Sigmoid colon (tissue), 7 donors: ENCODE measurements around the gene GBP5. TPM values are rescaled to one million over a fixed set of nuclear protein-coding genes. Genes with fewer than 3 reads are reported as not detected.
"Not testable (repeated sequence)": the region's sequence is repeated elsewhere in the genome, so short reads cannot be mapped to it uniquely, and the experiment has no call there.

Source experiments
- DNase-seq: peaks from one replicate; pipeline ENCODE4 v3.0.0-alpha.2; 2019
- H3K27ac ChIP-seq, 4 donors: fragments of 200-600 bp; sonication (generic); one replicate each; pipeline ENCODE4 v1.5.1; 2016 to 2019; ENCODE audit warnings: mild to moderate bottlenecking in 1 of 4
- H3K27me3 ChIP-seq, 3 donors: fragments of 200-600 bp; sonication (generic); one replicate each; pipeline ENCODE4 v1.5.1; 2019; ENCODE audit warnings: mild to moderate bottlenecking in 1 of 3
- H3K36me3 ChIP-seq, 4 donors: fragments of 200-600 bp; sonication (generic); one replicate each; pipeline ENCODE4 v1.5.1; 2016 to 2019
- H3K4me1 ChIP-seq, 4 donors: fragments of 200-600 bp; sonication (generic); one replicate each; pipeline ENCODE4 v1.5.1; 2017 to 2019
- H3K4me3 ChIP-seq, 4 donors: fragments of 200-600 bp; sonication (generic); one replicate each; pipeline ENCODE4 v1.5.1; 2017 to 2019; ENCODE audit warnings: mild to moderate bottlenecking in 2 of 4, moderate library complexity in 1 of 4
- H3K9me3 ChIP-seq, 4 donors: fragments of 200-600 bp in 3 of 4; sonication (generic) in 3 of 4; one replicate each; pipeline versions ENCODE4 v1.5.1 to v1.6.1; 2013 to 2019
- CTCF ChIP-seq, 4 experiments: fragments of 450-650 bp in 3 of 4; fragments of 200-600 bp in 1 of 4; IDR thresholded peaks; one replicate each; pipeline ENCODE4 v1.5.1; 2016 to 2019; ENCODE audit warnings: antibody characterized with exemption in 4 of 4, mild to moderate bottlenecking in 3 of 4, moderate library complexity in 2 of 4
- EP300 ChIP-seq, 4 donors: sonication (generic); formaldehyde crosslinking; IDR thresholded peaks; one replicate each; pipeline ENCODE4 v1.6.1; 2017; ENCODE audit warnings: antibody characterized with exemption in 4 of 4
- POLR2A ChIP-seq, 2 donors: fragments of 450-650 bp; IDR thresholded peaks; one replicate each; pipeline ENCODE4 v1.6.1; 2016; ENCODE audit warnings: antibody characterized with exemption in 2 of 2, mild to moderate bottlenecking in 2 of 2, moderate library complexity in 2 of 2
- POLR2AphosphoS5 ChIP-seq, 4 donors: sonication (generic); formaldehyde crosslinking; IDR thresholded peaks; one replicate each; pipeline ENCODE4 v1.6.1; 2017; ENCODE audit warnings: antibody characterized with exemption in 4 of 4
- WGBS, 2 donors: extraction: QIAGEN DNeasy Blood & Tissue Kit; methylation state at CpG; one replicate each; pipeline ENCODE4 v1.1.7; 2013; 5-methylcytosine and 5-hydroxymethylcytosine counted together
- intact Hi-C: fragments of 100-400 bp; cut with DNase I; formaldehyde crosslinking; loops from one replicate; pipeline ENCODE4 v1.15.1; 2023
- polyA plus RNA-seq, 3 donors: library from polyadenylated mRNA; stranded (reverse); fragments of 200-250 nt; gene quantifications; one replicate each; pipeline ENCODE4 v1.2.3, GENCODE V29; 2013
- total RNA-seq, 4 donors: library from RNA; depleted of rRNA; stranded (reverse); fragments of >200 nt; gene quantifications; one replicate each; pipeline ENCODE4 v1.1.0, GENCODE V29; 2016
- donor health status: healthy with polysubstance abuse.
- donor health status: Bipolar disorder and iron deficiency.
- donor health status: healthy.

Gene GBP5
- total RNA-seq (1 to 10 TPM in 3 of 4 donors, under 1 TPM in 1; 0.83 to 1.4 (median 1.2) TPM), polyA plus RNA-seq (10 to 100 TPM in 1 of 3 donors, 1 to 10 TPM in 2; 1.6 to 19.3 (median 1.8) TPM)

DNA sequence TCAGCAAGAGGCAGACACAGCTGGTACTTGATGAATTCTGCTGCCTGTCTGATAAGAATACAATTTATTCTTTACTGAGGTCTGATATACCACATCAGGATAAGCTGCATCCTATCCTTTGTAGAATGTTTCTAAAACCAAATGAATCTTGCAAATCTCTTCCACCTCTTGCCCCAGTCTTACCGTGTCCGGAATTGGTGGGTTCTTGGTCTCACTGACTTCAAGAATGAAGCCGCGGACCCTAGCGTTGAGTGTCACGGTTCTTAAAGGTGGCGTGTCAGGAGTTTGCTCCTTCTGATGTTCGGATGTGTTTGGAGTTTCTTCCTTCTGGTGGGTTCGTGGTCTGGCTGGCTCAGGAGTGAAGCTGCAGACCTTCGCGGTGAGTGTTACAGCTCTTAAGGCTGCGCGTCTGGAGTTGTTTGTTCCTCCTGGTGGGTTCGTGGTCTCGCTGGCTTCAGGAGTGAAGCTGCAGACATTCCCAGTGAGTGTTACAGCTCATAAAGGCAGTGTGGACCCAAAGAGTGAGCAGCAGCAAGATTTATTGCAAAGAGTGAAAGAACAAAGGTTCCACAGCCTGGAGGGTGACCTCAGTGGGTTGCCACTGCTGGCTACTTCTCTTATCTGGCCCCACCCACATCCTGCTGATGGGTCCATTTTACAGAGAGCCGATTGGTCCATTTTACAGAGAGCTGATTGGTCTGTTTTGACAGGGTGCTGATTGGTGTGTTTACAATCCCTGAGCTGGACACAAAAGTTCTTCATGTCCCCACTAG is at the start of gene GBP5:
GBP5 (minus strand) TSS at position 592 of the 773 bp plus-strand sequence. CDS start 3,305 bp downstream, outside the sequence.
- intact Hi-C loops, H3K27ac ChIP-seq, H3K27me3 ChIP-seq, H3K4me1 ChIP-seq, H3K9me3 ChIP-seq, DNase-seq, H3K36me3 ChIP-seq: not testable (repeated sequence)
- WGBS, 2 donors, result 57 to 84% methylated on average over 16 of the region's 16 CpGs
- H3K4me3 ChIP-seq, result peak within 1 kb of the TSS in 2 of 4 donors; percentile 6 to 27
- TF ChIP-seq POLR2AphosphoS5 (IDR thresholded peaks at IDR 0.05), result peak in 1 of 4 donors; percentile 23

- H3K36me3 ChIP-seq, result no peaks in the 10 kb centered on the region
- peaks cover 0 to 10% (median 8%) of the 10 kb centered on the region in 4 donors for H3K4me1 ChIP-seq
- no peak for TF ChIP-seq EP300 (IDR thresholded peaks at IDR 0.05)
- no peak for TF ChIP-seq CTCF (IDR thresholded peaks at IDR 0.05)
- no peak for TF ChIP-seq POLR2A (IDR thresholded peaks at IDR 0.05)
- TF ChIP-seq POLR2AphosphoS5 (IDR thresholded peaks at IDR 0.05), result no peak
- no peak overlapping the region for H3K4me3 ChIP-seq
- DNase-seq, result no peak
- WGBS, 2 donors, result 39 to 42% methylated on average over 1 of the region's 1 CpG
- intact Hi-C loops, result no loop called here
- H3K9me3 ChIP-seq, result no peaks in the 10 kb centered on the region
- no peak overlapping the region for H3K27ac ChIP-seq
- no peaks in the 10 kb centered on the region for H3K27me3 ChIP-seq
These were observed 49.7 kb upstream of the GBP5 start for GRCh38 chr1:89322402-89322801.

GRCh38 chr1:89312572-89312971 is 39.9 kb upstream of the GBP5 start:
- Histone ChIP-seq H3K27ac (no peak overlapping the region), H3K4me3 (no peak overlapping the region), H3K9me3 (peaks cover 0 to 5% (median under 1%) of the 10 kb centered on the region in 4 donors), H3K36me3 (no peaks in the 10 kb centered on the region), H3K4me1 (peaks cover 0 to 23% (median 10%) of the 10 kb centered on the region in 4 donors), H3K27me3 (no peaks in the 10 kb centered on the region)
- intact Hi-C loops, result no loop called here
- TF ChIP-seq POLR2A (IDR thresholded peaks at IDR 0.05), result no peak
- TF ChIP-seq POLR2AphosphoS5 (IDR thresholded peaks at IDR 0.05), result no peak
- TF ChIP-seq CTCF (IDR thresholded peaks at IDR 0.05), result no peak
- TF ChIP-seq EP300 (IDR thresholded peaks at IDR 0.05), result no peak
- no peak for DNase-seq

- 59 to 80% methylated on average over 4 of the region's 4 CpGs for WGBS, 2 donors
- TF ChIP-seq POLR2AphosphoS5 (IDR thresholded peaks at IDR 0.05), result no peak
- no peak for TF ChIP-seq POLR2A (IDR thresholded peaks at IDR 0.05)
- no peak for TF ChIP-seq EP300 (IDR thresholded peaks at IDR 0.05)
- TF ChIP-seq CTCF (IDR thresholded peaks at IDR 0.05), result no peak
- no peaks in the 10 kb centered on the region for H3K36me3 ChIP-seq
- H3K4me1 ChIP-seq, result peaks cover 0 to 23% (median 10%) of the 10 kb centered on the region in 4 donors
- peak overlapping the region in 2 of 4 donors; percentile 29 to 57 for H3K27ac ChIP-seq
- H3K9me3 ChIP-seq, result peaks cover 0 to 5% (median under 1%) of the 10 kb centered on the region in 4 donors
- intact Hi-C loops, result no loop called here
- no peaks in the 10 kb centered on the region for H3K27me3 ChIP-seq
- DNase-seq, result no peak
- no peak overlapping the region for H3K4me3 ChIP-seq
These were observed 39.1 kb upstream of the GBP5 start for GRCh38 chr1:89311757-89312156.

GRCh38 chr1:89310976-89311375 is 38.3 kb upstream of the GBP5 start:
- TF ChIP-seq CTCF (IDR thresholded peaks at IDR 0.05) (no peak), POLR2A (IDR thresholded peaks at IDR 0.05) (no peak), EP300 (IDR thresholded peaks at IDR 0.05) (no peak), POLR2AphosphoS5 (IDR thresholded peaks at IDR 0.05) (no peak)
- H3K27me3 ChIP-seq, result no peaks in the 10 kb centered on the region
- intact Hi-C loops, result no loop called here
- peaks cover 0 to 3% (median under 1%) of the 10 kb centered on the region in 4 donors for H3K9me3 ChIP-seq
- peaks cover 0 to 23% (median 10%) of the 10 kb centered on the region in 4 donors for H3K4me1 ChIP-seq
- no peak overlapping the region for H3K4me3 ChIP-seq
- no peaks in the 10 kb centered on the region for H3K36me3 ChIP-seq
- no peak for DNase-seq
- peak overlapping the region in 3 of 4 donors; percentile 48 to 57 (median 54) for H3K27ac ChIP-seq
